A673 (cell line): ENCODE data around the gene EXTL1.

Experiments
- CTCF ChIP-seq: fragments of 300-800, 200-600 bp; sonication (generic); conservative IDR thresholded peaks from 2 replicates; pipeline ENCODE4 v1.5.1; 2017; ENCODE audit warnings: low read depth, mild to moderate bottlenecking, antibody characterized with exemption, low read length, moderate library complexity, mixed read lengths
- EZH2 ChIP-seq: fragments of 200-600 bp; sonication (generic); IDR thresholded peaks from 2 replicates; pipeline ENCODE4 v1.6.1; 2017; ENCODE audit warnings: borderline replicate concordance, low read depth, mild to moderate bottlenecking, mixed read lengths, antibody characterized with exemption, low read length; ENCODE audit not compliant: poor library complexity, severe bottlenecking

DNA sequence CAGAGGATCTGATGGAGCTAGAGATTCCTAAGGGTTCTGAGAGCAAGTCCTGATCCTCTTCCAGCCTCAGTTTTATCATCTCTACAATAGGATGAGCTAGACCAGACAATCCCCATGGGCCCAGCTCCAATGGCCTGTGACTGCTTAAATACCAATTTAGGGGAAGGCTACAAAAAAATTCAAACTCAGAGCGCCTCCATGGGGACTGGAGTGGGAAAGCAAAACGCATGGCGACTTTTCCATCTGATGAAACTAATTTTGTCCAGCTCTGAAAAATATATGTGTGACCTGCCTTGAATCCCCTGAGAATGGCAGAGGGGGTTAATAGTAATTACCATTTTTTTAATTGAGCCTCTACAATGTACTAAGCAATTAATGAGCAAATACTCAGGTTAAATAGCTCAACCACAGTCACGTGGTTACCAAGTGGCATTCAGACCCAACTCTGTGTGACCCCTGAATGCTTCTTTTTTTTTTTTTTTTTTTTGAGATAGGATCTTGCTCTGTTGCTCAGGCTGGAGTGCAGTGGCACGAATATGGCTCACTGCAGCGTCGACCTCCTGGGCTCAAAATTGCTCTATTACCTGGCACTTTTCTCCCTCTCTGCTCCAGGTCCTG, 8.4 kb downstream of the EXTL1 start:
- peak; percentile 49 for TF ChIP-seq CTCF
- TF ChIP-seq EZH2, result no peak
